Tibial nerve (tissue), 3 donors: ENCODE data around the gene ABHD1.

Source experiments
- EP300 ChIP-seq, 2 donors: sonication (generic); formaldehyde crosslinking; IDR thresholded peaks; one replicate each; pipeline ENCODE4 v1.6.1; 2017; ENCODE audit warnings: antibody characterized with exemption in 2 of 2, mild to moderate bottlenecking in 1 of 2
- POLR2A ChIP-seq, 2 donors: fragments of 450-650 bp; IDR thresholded peaks; one replicate each; pipeline ENCODE4 v1.6.1; 2017; ENCODE audit warnings: antibody characterized with exemption in 2 of 2, mild to moderate bottlenecking in 2 of 2, moderate library complexity in 2 of 2

DNA sequence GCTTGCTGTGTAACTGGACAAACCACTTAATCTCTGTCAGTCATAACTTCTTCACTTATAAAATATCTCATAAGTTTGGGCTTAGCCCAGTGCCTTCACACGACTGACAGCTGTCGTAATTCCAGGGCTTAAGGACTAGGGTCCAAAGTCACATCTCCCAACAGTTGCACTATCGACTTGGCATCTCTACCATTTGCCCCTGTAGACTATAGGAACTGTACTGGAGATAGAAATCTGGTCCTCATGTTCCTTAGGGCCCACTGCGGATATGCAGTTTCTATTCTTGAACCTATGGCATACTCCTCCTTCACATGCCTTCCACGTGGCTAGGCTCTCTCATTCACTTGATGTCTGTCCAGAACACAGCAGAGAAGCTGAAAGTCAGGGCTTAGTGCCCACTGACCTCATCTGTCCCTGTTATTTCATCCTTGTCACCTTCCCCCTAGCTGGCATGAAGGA lies 2.7 kb downstream of the ABHD1 start:
- no peak for TF ChIP-seq EP300 (IDR thresholded peaks at IDR 0.05)
- no peak for TF ChIP-seq POLR2A (IDR thresholded peaks at IDR 0.05)
